ENCODE results near the gene AHCYL2. TPM values are rescaled to one million over a fixed set of nuclear protein-coding genes. Genes with fewer than 3 reads are reported as not detected.

The AHCYL2 gene
- total RNA-seq, 1 experiment from 2014 or later: 20.2 TPM

GRCh38 chr7:129205987-129206785, 18.6 kb upstream of the AHCYL2 start:
- Histone ChIP-seq H3K4me3 (ENCODE audit: low read depth in 2 of 2, low read length in 2 of 2) (no peak overlapping the region), H3K4me1 (ENCODE audit: control insufficient read depth, insufficient read depth, low read length) (no peaks in the 10 kb centered on the region), H3K27me3 (ENCODE audit: control insufficient read depth, insufficient read depth, low read length) (no peaks in the 10 kb centered on the region), H3K9me3 (ENCODE audit: control insufficient read depth, insufficient read depth, low read depth, low read length) (no peaks in the 10 kb centered on the region), H3K27ac (ENCODE audit: low read length) (no peak overlapping the region), H3K36me3 (ENCODE audit: control insufficient read depth, insufficient read depth, low read length) (no peaks in the 10 kb centered on the region)
- in situ Hi-C loops (cut with HindIII; ENCODE audit: low pct_unique_long_range_greater_than_20kb, low sequenced_read_pairs) (no loop called here), intact Hi-C loops (cut with micrococcal nuclease; ENCODE audit: unreplicated experiment) (no loop called here)
- ChIA-PET POLR2A (no interaction called here), CTCF (interaction anchor here (2.1 kb wide), 1 partner anchor 42 kb away, joined by 4 read pairs; no protein-coding TSS in a partner anchor)
- TF ChIP-seq SIN3A (IDR thresholded peaks at IDR 0.05; ENCODE audit: borderline replicate concordance, insufficient read depth, low read depth, low read length) (no peak), REST (IDR thresholded peaks at IDR 0.05; ENCODE audit: insufficient read depth in 1 of 2, low read depth in 2 of 2, low read length in 1 of 2) (no peak), POLR2AphosphoS5 (IDR thresholded peaks at IDR 0.05; ENCODE audit: low read depth, low read length) (no peak), CTCF (IDR thresholded peaks at IDR 0.05) (no peak), TCF7L2 (IDR thresholded peaks at IDR 0.05; ENCODE audit: low read depth, low read length) (no peak)
- no peak for ATAC-seq
- BruUV-seq (replicated peaks): no TSS peak
- DNase-seq (ENCODE audit: low read depth, low spot score): no peak

GRCh38 chr7:129208667-129209066, 16.2 kb upstream of the AHCYL2 start:
- Histone ChIP-seq H3K9me3 (ENCODE audit: control insufficient read depth, insufficient read depth, low read depth, low read length) (no peaks in the 10 kb centered on the region), H3K36me3 (ENCODE audit: control insufficient read depth, insufficient read depth, low read length) (no peaks in the 10 kb centered on the region), H3K4me1 (ENCODE audit: control insufficient read depth, insufficient read depth, low read length) (no peaks in the 10 kb centered on the region), H3K27me3 (ENCODE audit: control insufficient read depth, insufficient read depth, low read length) (no peaks in the 10 kb centered on the region), H3K4me3 (ENCODE audit: low read depth in 2 of 2, low read length in 2 of 2) (no peak overlapping the region), H3K27ac (ENCODE audit: low read length) (no peak overlapping the region)
- ATAC-seq (no peak), DNase-seq (ENCODE audit: low read depth, low spot score) (no peak)
- BruUV-seq (replicated peaks): no TSS peak
- CTCF ChIA-PET: no interaction called here
- intact Hi-C loops (cut with micrococcal nuclease; ENCODE audit: unreplicated experiment) (no loop called here), in situ Hi-C loops (cut with HindIII; ENCODE audit: low pct_unique_long_range_greater_than_20kb, low sequenced_read_pairs) (no loop called here)
- TF ChIP-seq POLR2AphosphoS5 (IDR thresholded peaks at IDR 0.05; ENCODE audit: low read depth, low read length): no peak
- no peak for TF ChIP-seq TCF7L2 (IDR thresholded peaks at IDR 0.05; ENCODE audit: low read depth, low read length)
- no peak for TF ChIP-seq REST (IDR thresholded peaks at IDR 0.05; ENCODE audit: insufficient read depth in 1 of 2, low read depth in 2 of 2, low read length in 1 of 2)
- TF ChIP-seq CTCF (IDR thresholded peaks at IDR 0.05): no peak
- no peak for TF ChIP-seq SIN3A (IDR thresholded peaks at IDR 0.05; ENCODE audit: borderline replicate concordance, insufficient read depth, low read depth, low read length)
- POLR2A ChIA-PET: no interaction called here
